DND-41 (cell line): ENCODE results near the gene EAF1.
"Not testable (repeated sequence)": the region's sequence is repeated elsewhere in the genome, so short reads cannot be mapped to it uniquely, and the experiment has no call there.

Experiments used
- EZH2 ChIP-seq: IDR thresholded peaks from 3 replicates; pipeline ENCODE4 v1.6.1; 2012; ENCODE audit warnings: borderline replicate concordance, low read depth, mild to moderate bottlenecking, moderate library complexity, low read length, inconsistent platforms; ENCODE audit not compliant: severe bottlenecking
- TF ChIP-seq, protein P1 (sequence below): IDR thresholded peaks from 2 replicates; pipeline ENCODE4 v1.5.1; 2012; ENCODE audit warnings: borderline replicate concordance, low read length, moderate library complexity, mild to moderate bottlenecking; ENCODE audit not compliant: poor library complexity, severe bottlenecking; ENCODE audit errors: extremely low read depth

DNA sequence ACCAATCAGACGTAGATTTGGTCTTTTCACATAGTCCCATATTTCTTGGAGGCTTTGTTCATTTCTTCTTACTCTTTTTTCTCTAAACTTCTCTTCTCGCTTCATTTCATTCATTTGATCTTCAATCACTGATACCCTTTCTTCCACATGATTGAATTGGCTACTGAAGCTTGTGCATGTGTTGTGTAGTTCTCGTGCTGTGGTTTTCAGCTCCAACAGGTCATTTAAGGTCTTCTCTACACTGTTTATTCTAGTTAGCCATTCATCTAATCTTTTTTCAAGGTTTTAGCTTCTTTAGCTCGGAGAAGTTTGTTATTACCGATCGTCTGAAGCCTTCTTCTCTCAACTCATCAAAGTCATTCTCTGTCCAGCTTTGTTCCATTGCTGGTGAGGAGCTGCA is 57.2 kb downstream of the EAF1 start:
- not testable (repeated sequence) for TF ChIP-seq EZH2
- TF ChIP-seq, protein P1, sequence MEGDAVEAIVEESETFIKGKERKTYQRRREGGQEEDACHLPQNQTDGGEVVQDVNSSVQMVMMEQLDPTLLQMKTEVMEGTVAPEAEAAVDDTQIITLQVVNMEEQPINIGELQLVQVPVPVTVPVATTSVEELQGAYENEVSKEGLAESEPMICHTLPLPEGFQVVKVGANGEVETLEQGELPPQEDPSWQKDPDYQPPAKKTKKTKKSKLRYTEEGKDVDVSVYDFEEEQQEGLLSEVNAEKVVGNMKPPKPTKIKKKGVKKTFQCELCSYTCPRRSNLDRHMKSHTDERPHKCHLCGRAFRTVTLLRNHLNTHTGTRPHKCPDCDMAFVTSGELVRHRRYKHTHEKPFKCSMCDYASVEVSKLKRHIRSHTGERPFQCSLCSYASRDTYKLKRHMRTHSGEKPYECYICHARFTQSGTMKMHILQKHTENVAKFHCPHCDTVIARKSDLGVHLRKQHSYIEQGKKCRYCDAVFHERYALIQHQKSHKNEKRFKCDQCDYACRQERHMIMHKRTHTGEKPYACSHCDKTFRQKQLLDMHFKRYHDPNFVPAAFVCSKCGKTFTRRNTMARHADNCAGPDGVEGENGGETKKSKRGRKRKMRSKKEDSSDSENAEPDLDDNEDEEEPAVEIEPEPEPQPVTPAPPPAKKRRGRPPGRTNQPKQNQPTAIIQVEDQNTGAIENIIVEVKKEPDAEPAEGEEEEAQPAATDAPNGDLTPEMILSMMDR = not testable (repeated sequence)
